GM10847 (cell line): Measurements from ENCODE around the gene SHD.
A peak's percentile ranks its signal among the peaks of the same experiment; 100 is the strongest.

ENCODE experiments used
- POLR2A ChIP-seq: IDR thresholded peaks from 2 replicates; pipeline ENCODE4 v1.6.1; 2011; ENCODE audit not compliant: insufficient read length; ENCODE audit errors: extremely low read depth

SHD gene, protein sequence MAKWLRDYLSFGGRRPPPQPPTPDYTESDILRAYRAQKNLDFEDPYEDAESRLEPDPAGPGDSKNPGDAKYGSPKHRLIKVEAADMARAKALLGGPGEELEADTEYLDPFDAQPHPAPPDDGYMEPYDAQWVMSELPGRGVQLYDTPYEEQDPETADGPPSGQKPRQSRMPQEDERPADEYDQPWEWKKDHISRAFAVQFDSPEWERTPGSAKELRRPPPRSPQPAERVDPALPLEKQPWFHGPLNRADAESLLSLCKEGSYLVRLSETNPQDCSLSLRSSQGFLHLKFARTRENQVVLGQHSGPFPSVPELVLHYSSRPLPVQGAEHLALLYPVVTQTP

DNA sequence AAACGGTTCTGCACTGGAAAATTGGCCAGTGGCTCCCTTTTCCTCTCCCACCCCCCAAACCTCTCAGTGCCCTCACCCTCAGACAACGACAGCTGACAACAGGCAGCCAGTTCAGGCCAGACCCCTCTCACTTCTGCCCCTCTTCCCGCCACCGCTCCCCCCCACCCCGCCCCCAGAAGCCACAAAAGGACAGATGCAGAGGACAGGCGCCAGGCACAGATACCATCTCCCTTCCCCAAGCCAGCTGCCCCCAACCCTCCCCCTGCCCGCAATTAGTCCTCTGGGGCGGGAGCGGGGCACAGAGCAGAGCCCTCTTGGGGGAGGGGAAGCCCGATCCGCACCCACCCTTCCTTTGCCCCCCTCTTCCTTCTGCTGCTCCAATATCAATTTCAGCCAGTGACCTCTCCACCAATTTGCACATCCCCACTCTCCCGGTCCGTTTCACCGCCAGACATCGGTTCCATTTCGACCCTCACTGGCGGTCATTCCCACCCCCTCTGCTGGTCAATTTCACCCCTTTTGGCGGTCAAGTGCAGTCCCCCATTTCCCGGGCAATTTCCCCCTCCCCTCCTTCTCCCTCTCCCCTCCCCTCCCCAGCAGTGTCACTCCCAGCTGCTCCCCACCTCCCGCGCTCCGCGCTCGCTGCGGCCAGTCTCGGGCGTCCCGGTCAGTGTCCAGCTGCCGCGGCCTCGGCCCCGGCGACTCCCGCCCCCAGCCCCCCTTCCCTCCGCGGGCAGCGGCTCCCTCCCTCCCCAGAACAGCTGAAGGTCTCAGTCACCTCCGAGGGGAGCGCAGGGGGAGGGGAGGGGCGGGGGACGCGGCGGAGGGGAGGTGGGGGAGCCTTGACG, at the start of gene SHD:
Gene SHD (plus strand): TSS at position 848 of the 848 bp plus-strand sequence. CDS start 798 bp downstream, outside the sequence.
- no peak for TF ChIP-seq POLR2A

DNA sequence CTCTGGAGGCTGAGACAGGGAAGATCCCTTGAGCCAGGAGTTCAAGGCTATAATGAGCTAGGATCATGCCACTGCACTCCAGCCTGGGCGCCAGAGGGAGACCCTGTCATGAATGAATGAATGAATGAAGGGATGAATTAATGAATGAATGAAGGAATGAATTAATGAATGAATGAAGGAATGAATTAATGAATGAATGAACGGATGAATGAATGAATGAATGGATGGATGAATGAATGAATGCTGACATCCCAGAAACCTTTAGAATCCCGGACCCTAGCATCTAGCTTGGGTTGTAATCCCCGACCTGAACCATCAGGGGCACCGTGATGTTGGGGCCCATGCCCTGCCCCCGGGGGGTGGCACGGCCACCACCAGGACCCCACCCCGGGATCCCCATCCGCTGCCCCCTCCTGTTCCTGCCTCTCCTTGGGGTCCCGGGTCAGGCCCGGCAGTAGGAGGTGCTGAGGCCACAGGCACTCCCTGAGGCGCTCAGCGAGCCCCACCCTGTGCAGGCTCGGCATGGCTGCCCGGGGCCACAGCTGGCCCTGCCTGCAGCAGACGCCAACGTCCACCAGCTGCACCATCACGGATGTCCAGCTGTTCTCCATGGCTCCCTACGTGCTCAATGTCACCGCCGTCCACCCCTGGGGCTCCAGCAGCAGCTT, 46.3 kb upstream of the SHD start:
- no peak for TF ChIP-seq POLR2A

GRCh38 chr19:4233282-4233853, 45.7 kb upstream of the SHD start:
- no peak for TF ChIP-seq POLR2A

GRCh38 chr19:4234142-4234861, 44.8 kb upstream of the SHD start:
- TF ChIP-seq POLR2A = no peak

GRCh38 chr19:4234862-4235201, 44.2 kb upstream of the SHD start:
- no peak for TF ChIP-seq POLR2A

- no peak for TF ChIP-seq POLR2A
These were observed 40.2 kb upstream of the SHD start for GRCh38 chr19:4238831-4239230.

DNA sequence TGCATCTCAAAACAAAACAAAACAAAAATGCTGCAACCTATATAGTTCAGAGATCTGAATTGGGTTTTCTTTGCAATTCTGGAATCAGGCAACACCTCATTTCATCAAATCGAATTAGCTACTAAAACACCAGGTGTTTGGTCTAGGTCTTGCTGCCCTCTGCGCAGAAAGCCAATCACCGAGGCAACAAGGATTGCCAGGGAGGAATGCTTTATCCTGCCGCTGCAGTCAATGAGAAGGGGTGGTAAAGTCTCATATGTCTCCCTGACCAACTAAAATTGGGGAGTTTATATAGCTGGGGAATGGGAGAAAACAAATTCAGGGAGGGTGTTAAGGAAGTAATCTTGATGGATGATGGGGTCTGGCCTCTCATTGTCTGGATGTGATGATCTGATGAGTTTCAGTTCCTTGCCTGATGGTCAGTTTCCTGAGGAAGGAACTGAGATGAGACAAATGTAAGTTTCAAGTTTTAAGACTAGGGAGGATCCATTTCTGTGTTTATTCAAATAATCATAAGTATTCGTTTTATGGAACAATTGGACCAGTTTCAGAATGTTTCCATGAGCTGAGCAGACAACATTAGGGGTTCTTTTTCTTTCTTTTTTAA, 37.1 kb upstream of the SHD start:
- TF ChIP-seq POLR2A = no peak

- peak; percentile 33 for TF ChIP-seq POLR2A
These were observed 32.1 kb upstream of the SHD start, which contains the start of gene YJU2 for GRCh38 chr19:4246767-4247593. Gene YJU2 (plus strand): TSS chr19:4247080. CDS start chr19:4247147, 67 bp downstream.

DNA sequence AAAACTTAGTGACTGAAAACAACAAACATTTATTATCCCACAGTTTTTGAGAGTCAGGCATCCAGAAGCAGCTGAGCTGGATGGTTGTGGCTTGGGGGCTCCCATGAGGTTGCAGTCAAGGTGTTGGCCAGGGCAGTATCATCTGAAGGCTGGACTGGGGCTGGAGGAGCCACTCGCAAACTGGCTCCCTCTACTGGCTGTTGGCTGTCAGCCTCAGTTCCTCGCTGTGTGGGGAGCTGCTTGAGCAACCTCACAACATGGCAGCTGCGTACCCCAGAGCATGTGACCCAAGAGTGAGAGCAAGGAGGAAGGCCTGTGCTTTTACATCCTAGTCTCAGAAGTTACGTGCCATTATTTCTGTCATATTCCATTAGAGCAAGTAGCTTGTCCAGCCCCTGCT, 22.5 kb upstream of the SHD start:
- TF ChIP-seq POLR2A = no peak

DNA sequence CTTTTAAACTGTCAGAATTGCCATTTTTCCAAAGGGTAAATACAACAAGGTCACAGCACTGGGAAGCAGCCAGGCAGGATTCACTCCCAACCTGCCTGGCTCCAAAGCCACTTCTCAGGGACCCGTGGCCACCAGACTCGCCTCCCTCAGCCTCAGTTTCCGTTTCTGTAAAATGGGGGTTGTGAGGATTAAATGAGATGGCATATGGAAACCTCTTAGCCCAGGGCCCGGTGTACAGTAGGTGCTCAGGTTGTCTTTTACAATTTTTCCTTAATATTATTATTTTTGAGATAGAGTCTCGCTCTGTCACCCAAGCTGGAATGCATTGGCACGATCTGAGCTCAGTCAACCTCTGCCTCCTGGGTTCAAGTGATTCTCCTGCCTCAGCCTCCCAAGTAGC, 22.0 kb upstream of the SHD start:
- TF ChIP-seq POLR2A = no peak

- no peak for TF ChIP-seq POLR2A
These were observed 20.9 kb upstream of the SHD start for GRCh38 chr19:4258181-4258580.

GRCh38 chr19:4260613-4261191, 18.4 kb upstream of the SHD start:
- no peak for TF ChIP-seq POLR2A

GRCh38 chr19:4264812-4265211, 14.3 kb upstream of the SHD start:
- TF ChIP-seq POLR2A = no peak
